PC-3 (cell line): ENCODE data around the gene KXD1. TPM values are rescaled to one million over a fixed set of nuclear protein-coding genes. Genes with fewer than 3 reads are reported as not detected.
A peak's percentile ranks its signal among the peaks of the same experiment; 100 is the strongest.

Experiments
- ATAC-seq: fragments of 200-7000 bp; cut with Tn5 transposase; 2 replicates; pipeline ENCODE4 v1.9.1; 2020; ENCODE audit warnings: mild to moderate bottlenecking, moderate library complexity
- BruUV-seq: library from RNA; stranded (reverse); fragments of 400-500 nt; replicated peaks from 2 replicates; lab custom pipeline; 2021; lab: Mats Ljungman, UMichigan
- CTCF ChIA-PET: fragments of 300-600 bp; sonication (Branson Sonifier 250); formaldehyde crosslinking; loops from one replicate; lab custom pipeline; 2022; ENCODE audit warnings: antibody characterized with exemption; lab: Charles Lee
- POLR2A ChIA-PET: fragments of 300-600 bp; sonication (Branson Sonifier 250); formaldehyde crosslinking; loops from one replicate; lab custom pipeline; 2022; ENCODE audit warnings: antibody characterized with exemption; ENCODE audit not compliant: unreplicated experiment; lab: Charles Lee
- DNase-seq: peaks from one replicate; pipeline ENCODE4 v3.0.0-alpha.2; 2015
- H2AFZ ChIP-seq: fragments of 300-600 bp; sonication (generic); 2 replicates; pipeline ENCODE4 v1.6.0; 2016; ENCODE audit warnings: antibody characterized with exemption, low read length
- H3F3A ChIP-seq: fragments of 300-600 bp; sonication (generic); one replicate; pipeline ENCODE4 v1.6.0; 2017; ENCODE audit warnings: antibody characterized with exemption, low read length, control low read depth, mild to moderate bottlenecking; ENCODE audit not compliant: unreplicated experiment
- H3K27ac ChIP-seq: fragments of 300-600 bp; sonication (generic); 2 replicates; pipeline ENCODE4 v1.5.1; 2016; ENCODE audit warnings: mild to moderate bottlenecking, low read length
- H3K27me3 ChIP-seq: fragments of 300-600 bp; sonication (generic); 2 replicates; pipeline ENCODE4 v1.6.1; 2016; ENCODE audit warnings: low read length, mixed read lengths
- H3K36me3 ChIP-seq: fragments of 300-600 bp; sonication (generic); 2 replicates; pipeline ENCODE4 v1.6.1; 2016; ENCODE audit warnings: low read depth, mixed run types, low read length, mixed read lengths
- H3K4me1 ChIP-seq: fragments of 300-600 bp; sonication (generic); 2 replicates; pipeline ENCODE4 v1.5.1; 2016; ENCODE audit warnings: low read length; ENCODE audit not compliant: insufficient read depth
- H3K4me2 ChIP-seq: fragments of 300-600 bp; sonication (generic); 2 replicates; pipeline ENCODE4 v1.6.0; 2016; ENCODE audit warnings: low read length
- H3K4me3 ChIP-seq: fragments of 300-600 bp; sonication (generic); 2 replicates; pipeline ENCODE4 v1.5.1; 2016; ENCODE audit warnings: mild to moderate bottlenecking, low read length, mixed read lengths
- H3K79me2 ChIP-seq: fragments of 300-600 bp; sonication (generic); 2 replicates; pipeline ENCODE4 v1.6.1; 2017; ENCODE audit warnings: low read length, mixed read lengths
- H3K9ac ChIP-seq: fragments of 300-600 bp; sonication (generic); 2 replicates; pipeline ENCODE4 v1.6.0; 2016; ENCODE audit warnings: mild to moderate bottlenecking, low read length
- H3K9me2 ChIP-seq: fragments of 300-600 bp; sonication (generic); replicated peaks from 2 replicates; pipeline ENCODE4 v1.6.1; 2016; ENCODE audit warnings: mixed run types, low read length, mixed read lengths
- H3K9me3 ChIP-seq: fragments of 300-600 bp; sonication (generic); 2 replicates; pipeline ENCODE4 v1.6.1; 2016; ENCODE audit warnings: low read length, mixed read lengths
- H4K20me1 ChIP-seq: fragments of 300-600 bp; sonication (generic); 2 replicates; pipeline ENCODE4 v1.6.1; 2016; ENCODE audit warnings: low read length, mixed read lengths
- EZH2 ChIP-seq: fragments of 300-600 bp; sonication (generic); IDR thresholded peaks from one replicate; pipeline ENCODE4 v1.6.1; 2017; ENCODE audit warnings: antibody characterized with exemption, mild to moderate bottlenecking, low read length; ENCODE audit not compliant: unreplicated experiment
- EZH2phosphoT487 ChIP-seq: fragments of 300-600 bp; sonication (generic); IDR thresholded peaks from 2 replicates; pipeline ENCODE4 v1.6.1; 2018; ENCODE audit warnings: mild to moderate bottlenecking, antibody characterized with exemption, low read length, borderline replicate concordance
- intact Hi-C: fragments of 100-400 bp; cut with micrococcal nuclease; formaldehyde crosslinking; loops from 2 replicates; pipeline ENCODE4 v1.9.0; 2023
- total RNA-seq: library from RNA; depleted of rRNA; stranded (reverse); fragments of >200 nt; gene quantifications from 2 replicates; pipeline ENCODE4 v1.2.3, GENCODE V29; 2014
- TF ChIP-seq, protein P1 (sequence below): fragments of 300-600 bp; sonication (generic); conservative IDR thresholded peaks from 2 replicates; pipeline ENCODE4 v1.5.1; 2017; ENCODE audit warnings: antibody characterized with exemption, low read depth, mild to moderate bottlenecking, low read length

Gene KXD1
- total RNA-seq, 1 experiment from 2014 or later, result 137 TPM

DNA sequence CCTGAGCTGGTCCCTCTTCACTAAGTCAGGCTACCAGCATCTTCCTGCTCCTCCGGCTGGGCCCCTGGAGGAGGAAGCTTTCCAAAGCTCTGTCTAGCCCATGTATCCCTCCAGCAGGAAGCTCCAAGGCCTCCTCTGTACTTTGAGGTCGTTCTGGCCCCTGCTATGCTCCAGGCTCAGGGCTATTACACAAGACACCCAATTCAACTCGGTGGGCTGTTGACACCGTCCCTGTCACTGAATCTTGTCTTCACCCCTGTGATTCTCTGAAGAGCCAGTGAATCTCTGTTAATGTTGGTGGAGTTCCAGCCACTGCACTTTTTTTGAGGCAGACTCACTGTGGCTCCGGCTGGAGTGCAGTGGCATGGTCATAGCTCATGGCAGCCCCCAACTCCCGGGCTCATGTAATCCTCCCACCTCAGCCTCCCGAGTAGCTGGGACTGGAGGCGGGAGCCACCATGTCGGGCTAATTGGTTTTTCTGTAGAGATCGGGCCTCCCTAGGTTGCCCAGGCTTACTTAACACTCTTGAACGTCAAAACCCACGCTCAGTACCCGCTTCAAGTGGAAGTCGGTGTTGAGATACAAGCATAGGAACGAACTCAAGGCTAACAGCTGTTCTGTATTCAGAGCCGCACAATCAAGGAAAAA lies 30.4 kb downstream of the KXD1 start:
- BruUV-seq, result TSS peak; percentile 52
- H2AFZ ChIP-seq, result peak overlapping the region; percentile 89
- DNase-seq (no peak), ATAC-seq (no peak)
- peaks cover 18% of the 10 kb centered on the region for H3K4me1 ChIP-seq
- H3K36me3 ChIP-seq, result no peaks in the 10 kb centered on the region
- peak overlapping the region; percentile 88; the same call in 1 of the 2 replicates for H3K27ac ChIP-seq
- H3K79me2 ChIP-seq, result peaks cover 13% of the 10 kb centered on the region
- no peaks in the 10 kb centered on the region for H3F3A ChIP-seq
- POLR2A ChIA-PET, result no interaction called here
- H3K4me3 ChIP-seq, result peak overlapping the region; percentile 79
- no peaks in the 10 kb centered on the region for H4K20me1 ChIP-seq
- H3K4me2 ChIP-seq, result peak overlapping the region; percentile 98
- TF ChIP-seq EZH2 (no peak), EZH2phosphoT487 (no peak)
- TF ChIP-seq, protein P1, sequence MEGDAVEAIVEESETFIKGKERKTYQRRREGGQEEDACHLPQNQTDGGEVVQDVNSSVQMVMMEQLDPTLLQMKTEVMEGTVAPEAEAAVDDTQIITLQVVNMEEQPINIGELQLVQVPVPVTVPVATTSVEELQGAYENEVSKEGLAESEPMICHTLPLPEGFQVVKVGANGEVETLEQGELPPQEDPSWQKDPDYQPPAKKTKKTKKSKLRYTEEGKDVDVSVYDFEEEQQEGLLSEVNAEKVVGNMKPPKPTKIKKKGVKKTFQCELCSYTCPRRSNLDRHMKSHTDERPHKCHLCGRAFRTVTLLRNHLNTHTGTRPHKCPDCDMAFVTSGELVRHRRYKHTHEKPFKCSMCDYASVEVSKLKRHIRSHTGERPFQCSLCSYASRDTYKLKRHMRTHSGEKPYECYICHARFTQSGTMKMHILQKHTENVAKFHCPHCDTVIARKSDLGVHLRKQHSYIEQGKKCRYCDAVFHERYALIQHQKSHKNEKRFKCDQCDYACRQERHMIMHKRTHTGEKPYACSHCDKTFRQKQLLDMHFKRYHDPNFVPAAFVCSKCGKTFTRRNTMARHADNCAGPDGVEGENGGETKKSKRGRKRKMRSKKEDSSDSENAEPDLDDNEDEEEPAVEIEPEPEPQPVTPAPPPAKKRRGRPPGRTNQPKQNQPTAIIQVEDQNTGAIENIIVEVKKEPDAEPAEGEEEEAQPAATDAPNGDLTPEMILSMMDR, result no peak
- peak overlapping the region; percentile 92 for H3K9ac ChIP-seq
- CTCF ChIA-PET, result interaction anchor here (0.5 kb wide), 1 partner anchor 266 kb away, joined by 3 read pairs; no protein-coding TSS in a partner anchor
- no peaks in the 10 kb centered on the region for H3K9me3 ChIP-seq
- intact Hi-C loops, result no loop called here
- H3K9me2 ChIP-seq, result no peaks in the 10 kb centered on the region
- no peaks in the 10 kb centered on the region for H3K27me3 ChIP-seq

DNA sequence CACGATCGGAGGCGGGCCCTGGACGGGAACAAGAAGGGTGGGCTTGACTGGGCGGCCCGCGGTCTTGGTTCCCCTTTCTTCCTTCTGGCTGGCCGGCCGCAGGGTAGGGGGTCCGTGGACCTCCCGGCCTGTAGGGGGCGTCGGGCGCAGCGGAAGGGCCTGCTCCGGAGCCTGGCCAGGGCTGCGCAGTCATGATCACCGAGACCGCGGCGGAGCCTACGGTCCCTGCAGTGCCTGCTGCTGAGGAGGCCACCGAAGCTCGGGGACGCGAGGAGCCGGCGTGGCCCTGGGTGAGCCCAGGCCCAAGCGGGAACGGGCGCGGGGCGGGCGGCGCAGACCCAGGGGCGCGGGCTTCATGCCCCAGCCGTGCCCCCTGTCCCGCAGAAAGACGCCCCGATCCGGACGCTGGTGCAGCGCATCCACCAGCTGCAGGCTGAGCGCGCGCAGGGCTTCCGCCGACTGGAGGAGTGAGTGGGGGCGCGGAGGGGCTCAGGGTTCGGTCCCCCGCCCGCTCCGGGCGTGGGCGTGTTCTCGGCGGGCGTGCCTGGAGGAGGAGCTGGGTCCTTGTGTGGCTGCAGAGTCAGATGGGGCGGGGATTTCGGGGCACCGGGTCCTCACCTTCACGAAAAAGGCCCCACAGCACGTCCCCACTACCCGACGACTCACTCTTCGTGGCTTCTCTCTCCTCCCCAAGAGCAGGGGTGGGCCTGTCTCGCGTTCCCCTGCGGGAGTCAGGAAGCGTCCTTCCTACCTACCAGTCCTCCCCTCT lies 31.1 kb downstream of the KXD1 start, which contains the start of gene REX1BD:
TSS of gene REX1BD (plus strand) at position 188 of the 769 bp plus-strand sequence. CDS start at position 192, 4 bp downstream.
- peak within 1 kb of the TSS; percentile 79 for H3K4me3 ChIP-seq
- peaks cover 13% of the 10 kb centered on the region for H3K79me2 ChIP-seq
- H3K27me3 ChIP-seq, result no peaks in the 10 kb centered on the region
- H3K9me3 ChIP-seq, result no peaks in the 10 kb centered on the region
- TF ChIP-seq, protein P1, result peak; percentile 87
- no peak for TF ChIP-seq EZH2phosphoT487
- peak within 1 kb of the TSS; percentile 98 for H3K4me2 ChIP-seq
- H3F3A ChIP-seq, result no peaks in the 10 kb centered on the region
- no TSS peak for BruUV-seq
- H3K9me2 ChIP-seq, result no peaks in the 10 kb centered on the region
- POLR2A ChIA-PET, result interaction anchor here (0.6 to 1.5 kb wide), 3 partner anchors 17 to 330 kb away, joined by 3 to 19 read pairs (median 8); partner anchors contain the start of genes COPE and UBA52
- peak; percentile 75 for DNase-seq
- ATAC-seq, result peak; percentile 84
- peak within 1 kb of the TSS; percentile 88 for H3K27ac ChIP-seq
- CTCF ChIA-PET, result interaction anchor here (0.5 to 1.0 kb wide), 3 partner anchors 31 to 497 kb away, joined by 3 to 5 read pairs (median 3); partner anchors contain the start of gene KXD1
- H3K36me3 ChIP-seq, result no peaks in the 10 kb centered on the region
- intact Hi-C loops, result no loop called here
- H2AFZ ChIP-seq, result peak within 1 kb of the TSS; percentile 89
- H3K9ac ChIP-seq, result peak within 1 kb of the TSS; percentile 92
- no peaks in the 10 kb centered on the region for H4K20me1 ChIP-seq
- peaks cover 22% of the 10 kb centered on the region for H3K4me1 ChIP-seq
